LNCaP clone FGC (cell line): ENCODE measurements around the gene CFI.

Experiments
- DNase-seq: peaks from one replicate; pipeline ENCODE4 v3.0.0-alpha.2; 2011; ENCODE audit warnings: low read depth
- H3K4me3 ChIP-seq: 2 replicates; pipeline ENCODE4 v1.5.1; 2011; ENCODE audit warnings: mild to moderate bottlenecking, low read depth, low read length, control low read depth
- CTCF ChIP-seq: IDR thresholded peaks from 2 replicates; pipeline ENCODE4 v1.5.1; 2012; ENCODE audit warnings: mild to moderate bottlenecking; ENCODE audit not compliant: control insufficient read depth, insufficient read depth; ENCODE audit errors: extremely low read depth

CFI gene

GRCh38 chr4:109816082-109816442 is 14.3 kb upstream of the CFI start:
- H3K4me3 ChIP-seq, result peak overlapping the region; percentile 78
- DNase-seq, result no peak
- no peak for TF ChIP-seq CTCF

DNA sequence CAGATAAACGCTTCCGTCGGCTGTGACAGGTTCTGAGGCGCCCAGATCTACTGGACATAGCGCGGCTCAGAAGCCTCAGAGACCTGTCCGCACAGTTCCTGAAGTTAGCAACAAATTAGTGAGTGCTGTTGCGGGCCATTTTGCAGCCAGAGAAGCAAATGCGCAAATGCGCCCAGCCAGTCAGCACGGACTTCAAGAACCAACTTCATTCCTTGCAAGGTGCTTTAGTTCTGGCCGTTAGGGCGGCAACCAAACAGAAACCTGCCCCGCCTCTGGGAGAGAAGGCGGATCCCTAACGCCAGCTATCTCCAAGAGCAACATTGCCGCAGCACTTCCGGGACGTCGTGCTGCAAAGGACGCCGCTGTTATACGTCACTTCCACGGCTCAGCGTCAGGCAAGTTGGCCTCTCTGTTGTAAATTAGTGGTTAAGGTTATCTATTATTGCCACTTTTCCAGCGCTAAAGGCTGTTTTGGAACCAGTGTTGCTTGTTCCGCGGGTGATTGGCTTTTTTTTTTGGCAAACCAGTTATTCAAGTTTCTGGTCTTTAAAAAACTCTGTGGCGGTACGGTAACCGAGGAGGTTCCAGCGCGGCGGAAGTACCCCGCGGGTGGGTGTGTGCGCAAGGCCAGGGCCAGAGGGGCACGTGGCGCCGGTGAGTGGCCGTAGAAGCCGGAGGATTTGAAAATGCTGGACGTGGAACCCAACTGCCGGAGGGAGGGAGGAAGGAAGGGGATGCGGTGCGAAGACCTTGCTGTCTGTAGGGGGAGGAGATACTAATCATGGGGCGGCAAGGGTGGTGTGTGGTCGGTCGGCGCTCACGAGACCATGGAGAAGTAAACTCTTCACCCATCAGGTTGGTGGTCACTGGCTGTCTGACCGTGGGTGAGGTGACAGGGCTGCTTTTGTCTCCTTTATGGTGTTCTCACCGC is 13.6 kb upstream of the CFI start, which contains the start of gene GAR1:
GAR1 (plus strand) TSS at position 612 of the 931 bp plus-strand sequence. CDS start 403 bp downstream, outside the sequence.
- peak; percentile 89 for DNase-seq
- TF ChIP-seq CTCF, result no peak
- H3K4me3 ChIP-seq, result peak within 1 kb of the TSS; percentile 78

DNA sequence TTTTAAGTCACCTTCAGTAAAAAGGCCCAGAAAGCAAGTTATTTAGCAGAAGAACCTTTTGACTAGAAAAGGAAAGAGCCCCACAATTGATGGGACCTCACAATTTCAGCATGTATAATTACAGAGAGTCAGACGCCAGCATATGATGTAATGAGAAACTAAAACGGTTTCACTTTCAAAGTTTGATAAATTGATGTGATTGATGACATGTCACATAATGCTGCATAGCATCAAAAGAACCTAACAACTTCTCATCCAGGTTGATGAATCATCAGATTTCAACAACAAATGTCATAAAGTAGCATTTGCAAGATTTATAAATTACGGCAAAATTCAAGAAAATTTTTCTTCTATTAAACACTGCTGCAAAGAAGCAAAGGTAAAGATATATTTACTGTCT is 9.9 kb upstream of the CFI start:
- no peak overlapping the region for H3K4me3 ChIP-seq
- no peak for TF ChIP-seq CTCF
- DNase-seq, result no peak

- H3K4me3 ChIP-seq, result no peak overlapping the region
- DNase-seq, result no peak
- no peak for TF ChIP-seq CTCF
Observed at GRCh38 chr4:109810552-109811387, 9.0 kb upstream of the CFI start.

DNA sequence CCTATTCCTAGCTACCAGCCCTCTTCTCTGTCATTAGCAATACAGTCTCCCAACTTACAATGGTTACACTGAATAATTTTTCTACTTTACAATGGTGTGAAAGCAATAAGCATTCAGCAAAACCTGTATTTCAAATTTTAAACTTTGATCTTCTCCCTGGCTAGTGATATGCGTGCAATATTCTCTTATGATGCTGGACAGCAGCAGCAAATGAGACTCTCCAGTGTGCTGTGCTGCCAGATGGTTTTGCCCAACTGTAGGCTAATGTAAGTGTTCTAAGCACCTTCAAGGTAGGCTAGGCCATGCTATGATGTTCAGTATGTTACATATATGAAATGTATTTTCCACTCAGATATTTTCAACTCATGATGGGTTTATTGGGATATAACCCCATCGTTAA is 7.9 kb upstream of the CFI start:
- DNase-seq, result no peak
- H3K4me3 ChIP-seq, result no peak overlapping the region
- no peak for TF ChIP-seq CTCF

DNA sequence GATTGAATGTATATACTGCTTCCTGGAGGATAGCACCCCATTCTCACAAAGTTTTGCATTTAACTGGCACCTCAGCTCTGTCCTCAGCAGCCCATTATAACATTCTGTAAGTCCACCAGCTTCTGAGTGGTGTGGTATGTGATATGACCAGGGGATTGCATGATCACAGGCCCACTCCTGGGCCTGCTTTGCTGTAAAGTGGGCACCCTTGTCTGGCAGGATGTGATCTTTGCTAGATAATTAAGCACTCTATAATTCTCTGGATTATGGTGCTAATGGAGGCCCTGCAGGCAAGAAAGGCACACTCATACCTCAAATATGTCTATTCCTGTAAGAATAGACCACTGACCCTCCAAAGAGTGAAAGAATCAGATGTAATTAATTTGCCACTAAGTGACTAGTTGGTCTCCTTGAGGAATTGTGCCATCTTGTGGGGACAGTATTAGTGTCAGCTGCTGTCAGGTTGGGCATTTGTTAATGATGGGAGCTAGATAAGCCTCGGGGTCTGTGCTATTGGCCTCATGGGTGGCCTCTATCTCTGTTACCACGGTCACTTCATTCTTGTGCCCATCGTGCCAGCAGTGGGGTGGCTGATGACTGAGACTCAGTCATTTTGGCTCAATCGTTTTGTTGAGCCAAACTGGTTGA is 2.2 kb upstream of the CFI start:
- peak; percentile 34 for DNase-seq
- H3K4me3 ChIP-seq, result no peak overlapping the region
- TF ChIP-seq CTCF, result peak; percentile 83
